HK-2 (cell line): ENCODE results near the gene MELTF.
A peak's percentile ranks its signal among the peaks of the same experiment; 100 is the strongest.
"Not testable (repeated sequence)": the region's sequence is repeated elsewhere in the genome, so short reads cannot be mapped to it uniquely, and the experiment has no call there.

ENCODE experiments used
- DNase-seq: peaks from one replicate; pipeline ENCODE4 v3.0.0-alpha.2; 2018; ENCODE audit not compliant: unreplicated experiment

The MELTF gene

GRCh38 chr3:197029511-197030167 is at the start of gene MELTF:
Gene MELTF (minus strand): TSS chr3:197029817. CDS start chr3:197029702, 115 bp downstream.
- peak; percentile 87 for DNase-seq

GRCh38 chr3:197076415-197076814 is 46.8 kb upstream of the MELTF start:
- DNase-seq = no peak

GRCh38 chr3:197068077-197068476 is 38.5 kb upstream of the MELTF start:
- no peak for DNase-seq

DNA sequence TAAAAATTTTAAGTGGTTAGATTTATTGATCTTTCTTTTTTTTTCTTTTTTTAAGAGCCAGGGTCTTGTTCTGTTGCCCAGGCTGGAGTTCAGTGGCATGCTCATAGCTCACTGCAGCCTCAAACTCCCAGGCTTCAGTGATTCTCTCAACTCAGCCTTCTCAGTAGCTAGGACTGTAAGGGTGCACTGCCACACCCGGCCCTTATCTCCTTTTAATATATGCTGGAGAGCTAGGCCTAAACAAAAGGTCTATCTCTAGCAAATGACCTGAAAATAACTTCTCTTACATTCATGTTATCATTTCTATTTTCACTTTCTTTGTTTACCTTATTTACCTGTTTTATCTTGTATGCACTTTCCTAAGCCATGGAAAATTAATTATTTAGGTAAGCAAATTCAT is 35.2 kb upstream of the MELTF start:
- no peak for DNase-seq

DNA sequence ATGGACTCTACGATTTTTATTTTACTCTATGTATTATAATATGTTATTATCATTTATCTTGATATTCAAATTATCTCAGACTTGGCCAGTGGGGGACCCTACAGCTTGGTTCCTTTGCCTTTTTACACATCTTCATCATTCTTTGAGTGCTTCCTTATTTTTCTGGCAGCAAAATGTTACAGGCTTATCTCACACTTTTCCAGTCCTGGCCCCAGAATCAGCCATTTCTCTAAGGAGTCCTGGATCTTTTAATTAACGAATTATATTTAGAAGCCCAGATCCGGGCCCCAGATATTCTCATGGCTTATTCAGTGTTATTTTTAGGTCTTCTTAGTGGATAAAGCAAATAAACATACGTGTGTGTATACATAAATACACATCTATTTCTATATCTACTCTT is 32.8 kb upstream of the MELTF start:
- DNase-seq = no peak

GRCh38 chr3:197051637-197052036 is 22.0 kb upstream of the MELTF start:
- not testable (repeated sequence) for DNase-seq

DNA sequence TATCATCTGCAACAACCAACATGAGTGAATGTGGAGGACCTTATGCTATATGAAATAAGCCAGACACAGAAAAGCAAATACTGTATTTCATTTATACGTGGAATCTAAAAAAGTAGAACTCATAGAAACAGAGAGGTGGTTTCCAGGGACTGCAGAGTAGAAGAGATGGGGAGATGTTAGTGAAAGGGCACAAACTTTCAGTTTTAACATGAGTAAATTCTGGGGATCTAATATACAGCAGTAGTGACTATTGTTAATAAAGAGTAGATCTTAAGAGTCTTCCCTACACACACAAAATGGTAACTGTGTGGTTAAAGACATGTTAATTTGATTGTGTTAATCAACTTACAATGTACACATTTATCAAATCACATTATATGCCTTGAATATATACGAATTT is 20.9 kb upstream of the MELTF start:
- DNase-seq = no peak

GRCh38 chr3:197042539-197042938 is 12.9 kb upstream of the MELTF start:
- DNase-seq = no peak

- DNase-seq = no peak
Observed at GRCh38 chr3:197041875-197042488, 12.4 kb upstream of the MELTF start.

GRCh38 chr3:197040658-197041057 is 11.0 kb upstream of the MELTF start:
- DNase-seq = no peak

GRCh38 chr3:197038679-197039462 is 9.3 kb upstream of the MELTF start:
- DNase-seq = no peak

- no peak for DNase-seq
Observed at GRCh38 chr3:197035577-197035976, 6.0 kb upstream of the MELTF start.

DNA sequence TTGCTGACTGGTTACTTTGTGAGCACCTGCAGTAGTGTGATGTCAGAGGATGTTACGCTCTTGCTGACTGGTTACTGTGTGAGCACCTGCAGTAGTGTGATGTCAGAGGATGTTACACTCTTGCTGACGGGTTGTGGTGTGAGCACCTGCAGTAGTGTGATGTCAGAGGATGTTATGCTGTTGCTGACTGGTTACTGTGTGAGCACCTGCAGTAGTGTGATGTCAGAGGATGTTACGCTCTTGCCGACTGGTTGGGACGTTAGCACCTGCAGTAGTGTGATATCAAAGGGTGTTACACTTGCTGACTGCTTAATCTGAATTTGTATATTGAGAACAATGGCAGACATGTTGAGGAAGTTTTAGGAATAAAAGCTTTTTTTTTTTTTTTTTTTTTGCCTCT is 5.2 kb upstream of the MELTF start:
- not testable (repeated sequence) for DNase-seq

DNA sequence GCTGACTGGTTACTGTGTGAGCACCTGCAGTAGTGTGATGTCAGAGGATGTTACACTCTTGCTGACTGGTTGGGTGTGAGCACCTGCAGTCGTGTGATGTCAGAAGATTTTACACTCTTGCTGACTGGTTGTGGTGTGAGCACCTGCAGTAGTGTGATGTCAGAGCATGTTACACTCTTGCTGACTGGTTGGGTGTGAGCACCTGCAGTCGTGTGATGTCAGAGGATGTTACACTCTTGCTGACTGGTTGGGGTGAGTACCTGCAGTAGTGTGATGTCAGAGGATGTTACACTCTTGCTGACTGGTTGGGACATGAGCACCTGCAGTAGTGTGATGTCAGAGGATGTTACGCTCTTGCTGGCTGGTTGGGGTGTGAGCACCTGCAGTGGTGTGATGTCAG is 4.1 kb upstream of the MELTF start:
- not testable (repeated sequence) for DNase-seq

DNA sequence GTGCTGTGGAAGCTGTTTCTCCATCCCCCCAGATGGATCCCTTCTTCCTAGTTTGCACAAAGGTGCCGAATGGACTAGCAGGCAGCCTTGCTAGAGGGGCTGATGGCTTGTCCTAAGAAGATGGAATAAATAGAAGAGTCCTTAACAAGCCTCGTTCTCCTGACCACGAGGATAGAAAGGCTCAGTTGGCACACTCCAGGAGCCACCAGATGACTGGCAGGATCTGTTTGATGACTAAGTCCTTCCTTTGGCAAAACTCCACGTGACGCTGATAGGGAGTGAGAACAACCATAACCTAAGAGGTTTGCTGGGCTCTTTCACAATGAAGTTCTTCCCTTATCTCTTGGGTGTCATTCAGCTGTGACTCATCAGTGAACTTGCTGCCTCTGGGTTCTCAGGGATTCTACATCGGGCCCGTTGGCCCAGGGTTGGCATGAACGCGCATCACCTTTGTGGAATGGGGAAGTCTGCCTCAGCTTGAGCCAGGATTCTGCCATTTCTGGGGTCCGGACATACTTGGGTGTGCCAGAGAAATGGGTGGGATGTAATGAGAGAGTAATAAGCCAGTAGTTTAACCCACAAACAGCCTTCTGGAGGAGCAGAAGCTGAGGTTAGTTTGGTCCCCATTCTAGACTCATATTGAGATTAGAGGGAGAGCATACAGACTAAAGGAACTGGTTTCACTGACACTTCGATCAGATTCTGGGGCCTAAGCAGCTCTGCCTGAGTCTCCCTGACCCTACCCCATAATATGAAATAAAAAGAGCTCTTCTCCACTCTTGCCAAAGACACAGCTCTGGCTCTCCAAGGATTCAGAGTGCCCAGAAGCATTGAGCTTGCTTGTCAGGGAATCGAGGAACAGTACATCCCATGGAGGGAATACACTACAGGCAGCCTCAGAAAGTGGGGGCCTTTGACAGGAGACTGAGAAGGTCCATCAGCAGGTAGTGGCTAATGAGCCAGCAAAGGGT is 2.0 kb upstream of the MELTF start:
- peak; percentile 83 for DNase-seq

DNA sequence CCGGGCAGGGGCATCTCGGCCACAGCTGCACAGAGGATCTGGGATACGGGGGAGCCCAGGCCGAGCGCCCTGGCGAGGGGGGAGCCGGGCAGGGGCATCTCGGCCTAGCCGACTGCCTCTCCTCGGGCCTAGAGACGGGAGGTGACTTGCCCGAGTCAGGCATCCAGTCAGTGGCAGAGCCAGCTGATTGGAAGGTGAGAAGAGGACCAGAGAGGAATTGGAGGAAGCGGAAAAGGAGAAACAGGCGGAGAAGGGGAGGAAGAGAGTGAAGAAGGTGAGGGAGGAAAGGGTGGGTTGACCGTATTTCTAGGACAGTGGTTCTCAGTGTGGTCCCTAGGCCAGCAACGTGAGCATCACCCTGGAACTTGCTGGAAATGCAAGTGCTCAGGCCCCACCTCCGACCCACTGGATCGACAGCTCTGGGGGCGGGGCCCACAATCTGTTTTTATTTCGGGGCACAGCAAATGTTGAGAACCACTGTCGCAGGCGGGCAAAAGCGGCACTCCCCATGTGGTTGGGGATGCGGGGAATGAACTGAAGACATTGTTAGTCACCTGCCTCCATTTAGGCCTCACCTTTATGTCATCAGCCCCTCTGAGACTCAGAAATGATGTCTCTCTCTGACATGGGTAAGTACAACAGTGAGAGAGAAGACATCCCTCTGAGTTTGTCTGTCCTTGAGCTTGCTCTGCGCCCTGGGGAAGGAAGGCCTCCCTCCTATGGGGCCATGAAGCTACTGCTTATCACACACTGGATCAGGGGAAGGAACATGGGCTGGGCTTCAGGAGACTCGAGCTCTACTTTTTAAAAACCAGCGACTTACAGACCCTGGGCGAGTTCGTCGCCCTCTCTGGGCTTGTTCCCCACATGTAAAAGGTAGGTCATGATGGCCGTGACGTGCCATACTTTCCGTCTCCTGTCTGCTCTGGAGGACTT is 1.0 kb upstream of the MELTF start:
- no peak for DNase-seq

DNA sequence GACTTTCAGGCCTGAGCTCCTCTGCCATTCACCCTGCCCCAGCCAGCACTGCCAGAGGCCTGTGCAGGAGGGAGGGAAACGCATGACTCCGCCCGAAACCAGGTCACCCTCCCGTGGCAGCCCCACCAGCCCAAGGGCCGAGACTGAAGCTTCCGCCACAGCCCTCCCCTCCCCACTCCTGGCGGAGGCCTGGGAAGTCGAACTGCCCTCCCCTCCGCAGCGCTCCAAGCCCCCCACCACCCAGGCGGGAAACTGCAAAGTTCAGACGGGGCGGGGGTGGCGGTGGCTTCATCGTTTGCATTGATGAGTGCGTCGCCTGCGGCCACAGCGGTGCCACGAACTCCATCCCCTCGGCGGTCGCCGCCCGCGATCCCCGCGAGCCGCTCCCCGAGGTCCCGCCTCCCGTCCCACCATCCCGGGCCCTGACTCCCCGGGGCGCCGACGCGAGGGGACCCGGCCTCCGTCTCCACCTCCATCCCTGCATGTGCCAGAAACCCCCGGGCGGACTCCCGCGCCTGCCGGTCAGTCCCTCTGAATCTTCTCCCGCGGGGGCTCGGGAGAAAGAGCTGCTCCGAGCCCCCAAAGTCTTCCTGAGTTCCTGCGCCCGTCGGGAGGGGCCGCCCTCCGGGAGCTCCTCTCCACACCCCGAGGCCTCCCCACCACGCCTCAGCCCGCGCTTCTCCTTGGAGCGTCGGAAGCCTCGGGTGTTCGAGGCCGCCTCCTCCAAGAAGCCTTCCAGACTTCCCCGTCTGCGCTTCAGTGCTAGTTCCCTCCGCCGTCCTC is 698 bp downstream of the MELTF start:
- DNase-seq = peak; percentile 71

GRCh38 chr3:197027896-197028727 is 1.5 kb downstream of the MELTF start:
- no peak for DNase-seq
